ENCODE data around the gene SLC38A11. TPM values are rescaled to one million over a fixed set of nuclear protein-coding genes. Genes with fewer than 3 reads are reported as not detected.

SLC38A11 gene
- polyA plus RNA-seq, 1 donor (not counting 4 experiments of a cell fraction or from before 2014, with no cell fraction given) = not detected

GRCh38 chr2:164922134-164922533, 33.2 kb downstream of the SLC38A11 start:
- TF ChIP-seq, protein P1, sequence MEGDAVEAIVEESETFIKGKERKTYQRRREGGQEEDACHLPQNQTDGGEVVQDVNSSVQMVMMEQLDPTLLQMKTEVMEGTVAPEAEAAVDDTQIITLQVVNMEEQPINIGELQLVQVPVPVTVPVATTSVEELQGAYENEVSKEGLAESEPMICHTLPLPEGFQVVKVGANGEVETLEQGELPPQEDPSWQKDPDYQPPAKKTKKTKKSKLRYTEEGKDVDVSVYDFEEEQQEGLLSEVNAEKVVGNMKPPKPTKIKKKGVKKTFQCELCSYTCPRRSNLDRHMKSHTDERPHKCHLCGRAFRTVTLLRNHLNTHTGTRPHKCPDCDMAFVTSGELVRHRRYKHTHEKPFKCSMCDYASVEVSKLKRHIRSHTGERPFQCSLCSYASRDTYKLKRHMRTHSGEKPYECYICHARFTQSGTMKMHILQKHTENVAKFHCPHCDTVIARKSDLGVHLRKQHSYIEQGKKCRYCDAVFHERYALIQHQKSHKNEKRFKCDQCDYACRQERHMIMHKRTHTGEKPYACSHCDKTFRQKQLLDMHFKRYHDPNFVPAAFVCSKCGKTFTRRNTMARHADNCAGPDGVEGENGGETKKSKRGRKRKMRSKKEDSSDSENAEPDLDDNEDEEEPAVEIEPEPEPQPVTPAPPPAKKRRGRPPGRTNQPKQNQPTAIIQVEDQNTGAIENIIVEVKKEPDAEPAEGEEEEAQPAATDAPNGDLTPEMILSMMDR (optimal IDR thresholded peaks at IDR 0.05 in 1 of 3, IDR thresholded peaks at IDR 0.05 in 1 of 3, conservative IDR thresholded peaks at IDR 0.05 in 1 of 3; ENCODE audit: extremely low read depth in 1 of 3, insufficient read depth in 2 of 3, low read length in 3 of 3) = no peak
- TF ChIP-seq EZH2 (IDR thresholded peaks at IDR 0.05; ENCODE audit: low read length) = no peak
- Histone ChIP-seq H3K4me1 (ENCODE audit: control insufficient read depth, extremely low read depth, insufficient read depth, low read length) (peaks cover 10% of the 10 kb centered on the region), H3K9me3 (ENCODE audit: control insufficient read depth, low read depth, low read length) (no peaks in the 10 kb centered on the region), H3K27me3 (ENCODE audit: control insufficient read depth, extremely low read depth, insufficient read depth, low read length) (no peaks in the 10 kb centered on the region), H2AFZ (ENCODE audit: control insufficient read depth, low read length) (no peak overlapping the region), H3K4me2 (ENCODE audit: control insufficient read depth, extremely low read depth, insufficient read depth, low read depth, low read length) (no peak overlapping the region), H3K9me1 (ENCODE audit: control insufficient read depth, extremely low read depth, insufficient read depth, low read length) (no peaks in the 10 kb centered on the region), H3K79me2 (ENCODE audit: control insufficient read depth, insufficient read depth, low read length) (no peaks in the 10 kb centered on the region), H3K9ac (ENCODE audit: control insufficient read depth, extremely low read depth, insufficient read depth, low read length) (no peak overlapping the region), H3K36me3 (ENCODE audit: control insufficient read depth in 2 of 2, extremely low read depth in 1 of 2, insufficient read depth in 2 of 2, low read length in 2 of 2) (no peaks in the 10 kb centered on the region), H3K27ac (ENCODE audit: control insufficient read depth, insufficient read depth, low read length) (no peak overlapping the region), H3K4me3 (ENCODE audit: control insufficient read depth in 2 of 3, extremely low read depth in 1 of 3, insufficient read depth in 2 of 3, low read depth in 1 of 3, low read length in 3 of 3) (no peak overlapping the region), H4K20me1 (ENCODE audit: control insufficient read depth, extremely low read depth, insufficient read depth, low read length) (no peaks in the 10 kb centered on the region)
- DNase-seq (ENCODE audit: low read depth, low spot score) (no peak), FAIRE-seq (no peak)
- dilution Hi-C loops (cut with MboI; ENCODE audit: extremely low pct_ligation_motif_present, low sequenced_read_pairs) = no loop called here

GRCh38 chr2:164920430-164920829, 34.9 kb downstream of the SLC38A11 start:
- peak; percentile 96 for FAIRE-seq
- H3K79me2 ChIP-seq (ENCODE audit: control insufficient read depth, insufficient read depth, low read length) = no peaks in the 10 kb centered on the region
- peak; percentile 32 for DNase-seq (ENCODE audit: low read depth, low spot score)
- no peaks in the 10 kb centered on the region for H3K9me3 ChIP-seq (ENCODE audit: control insufficient read depth, low read depth, low read length)
- no peaks in the 10 kb centered on the region for H3K27me3 ChIP-seq (ENCODE audit: control insufficient read depth, extremely low read depth, insufficient read depth, low read length)
- H3K4me2 ChIP-seq (ENCODE audit: control insufficient read depth, extremely low read depth, insufficient read depth, low read depth, low read length) = peak overlapping the region; percentile 93
- H3K9me1 ChIP-seq (ENCODE audit: control insufficient read depth, extremely low read depth, insufficient read depth, low read length) = no peaks in the 10 kb centered on the region
- no peaks in the 10 kb centered on the region for H4K20me1 ChIP-seq (ENCODE audit: control insufficient read depth, extremely low read depth, insufficient read depth, low read length)
- dilution Hi-C loops (cut with MboI; ENCODE audit: extremely low pct_ligation_motif_present, low sequenced_read_pairs) = no loop called here
- H3K9ac ChIP-seq (ENCODE audit: control insufficient read depth, extremely low read depth, insufficient read depth, low read length) = peak overlapping the region; percentile 56
- H3K4me3 ChIP-seq (ENCODE audit: control insufficient read depth in 2 of 3, extremely low read depth in 1 of 3, insufficient read depth in 2 of 3, low read depth in 1 of 3, low read length in 3 of 3) = peak overlapping the region in 2 of 3 experiments; percentile 46 to 59
- H2AFZ ChIP-seq (ENCODE audit: control insufficient read depth, low read length) = peak overlapping the region; percentile 98
- H3K36me3 ChIP-seq (ENCODE audit: control insufficient read depth in 2 of 2, extremely low read depth in 1 of 2, insufficient read depth in 2 of 2, low read length in 2 of 2) = no peaks in the 10 kb centered on the region
- TF ChIP-seq, protein P1 (optimal IDR thresholded peaks at IDR 0.05 in 1 of 3, IDR thresholded peaks at IDR 0.05 in 1 of 3, conservative IDR thresholded peaks at IDR 0.05 in 1 of 3; ENCODE audit: extremely low read depth in 1 of 3, insufficient read depth in 2 of 3, low read length in 3 of 3) = no peak
- no peak for TF ChIP-seq EZH2 (IDR thresholded peaks at IDR 0.05; ENCODE audit: low read length)
- H3K4me1 ChIP-seq (ENCODE audit: control insufficient read depth, extremely low read depth, insufficient read depth, low read length) = peaks cover 10% of the 10 kb centered on the region
- H3K27ac ChIP-seq (ENCODE audit: control insufficient read depth, insufficient read depth, low read length) = peak overlapping the region; percentile 74

Measured in keratinocyte (primary cell).